Fibroblast of lung (primary cell): ENCODE measurements around the gene JUNB. TPM values are rescaled to one million over a fixed set of nuclear protein-coding genes. Genes with fewer than 3 reads are reported as not detected.

ENCODE experiments used
- DNase-seq, 2 donors: peaks; one replicate each; pipeline versions ENCODE4 v3.0.0 to v3.0.0-alpha.2; 2010; ENCODE audit warnings: low read depth in 2 of 2
- H2AFZ ChIP-seq: 2 replicates; pipeline ENCODE4 v1.5.1; 2012; ENCODE audit warnings: low read length, control low read depth, inconsistent platforms
- H3K27ac ChIP-seq: 2 replicates; pipeline ENCODE4 v1.5.1; 2011; ENCODE audit warnings: low read length, control low read depth; ENCODE audit not compliant: insufficient read depth
- H3K27me3 ChIP-seq: 2 replicates; pipeline ENCODE4 v1.5.1; 2011; ENCODE audit warnings: mild to moderate bottlenecking, low read length; ENCODE audit not compliant: control insufficient read depth, insufficient read depth
- H3K36me3 ChIP-seq: 2 replicates; pipeline ENCODE4 v1.5.1; 2011; ENCODE audit warnings: low read length; ENCODE audit not compliant: control insufficient read depth, insufficient read depth
- H3K4me1 ChIP-seq: 2 replicates; pipeline ENCODE4 v1.5.1; 2011; ENCODE audit warnings: low read length; ENCODE audit not compliant: control insufficient read depth, insufficient read depth; ENCODE audit errors: extremely low read depth
- H3K4me2 ChIP-seq: 2 replicates; pipeline ENCODE4 v1.5.1; 2011; ENCODE audit warnings: low read length, control low read depth; ENCODE audit not compliant: insufficient read depth; ENCODE audit errors: extremely low read depth
- H3K4me3 ChIP-seq, 4 experiments: fragments of 200-600 bp in 1 of 4; sonication (generic) in 1 of 4; replicated peaks in 1 of 4; 2 replicates each; pipeline ENCODE4 v1.5.1; 2011 to 2016; ENCODE audit warnings: low read length in 4 of 4, low read depth in 3 of 4, mild to moderate bottlenecking in 3 of 4, control low read depth in 2 of 4, inconsistent platforms in 1 of 4, mixed read lengths in 1 of 4; ENCODE audit not compliant: insufficient read depth in 1 of 4; ENCODE audit errors: control extremely low read depth in 1 of 4
- H3K79me2 ChIP-seq: 2 replicates; pipeline ENCODE4 v1.5.1; 2012; ENCODE audit warnings: mild to moderate bottlenecking, low read length, inconsistent platforms; ENCODE audit not compliant: control insufficient read depth, insufficient read depth
- H3K9ac ChIP-seq: 2 replicates; pipeline ENCODE4 v1.5.1; 2011; ENCODE audit warnings: mild to moderate bottlenecking, low read length, control low read depth; ENCODE audit not compliant: insufficient read depth
- H3K9me3 ChIP-seq: 2 replicates; pipeline ENCODE4 v1.5.1; 2012; ENCODE audit warnings: low read depth, low read length; ENCODE audit not compliant: control insufficient read depth, insufficient read depth
- H4K20me1 ChIP-seq: 2 replicates; pipeline ENCODE4 v1.5.1; 2011; ENCODE audit warnings: low read length; ENCODE audit not compliant: control insufficient read depth, insufficient read depth; ENCODE audit errors: extremely low read depth
- CTCF ChIP-seq, 2 donors: IDR thresholded peaks in 1 of 2; conservative IDR thresholded peaks in 1 of 2; 1 replicate in 1 of 2; 2 replicates in 1 of 2; pipeline ENCODE4 v1.5.1; 2011 to 2012; ENCODE audit warnings: low read length in 2 of 2, control low read depth in 1 of 2, inconsistent platforms in 1 of 2, low read depth in 1 of 2, mild to moderate bottlenecking in 1 of 2
- EZH2 ChIP-seq: IDR thresholded peaks from 2 replicates; pipeline ENCODE4 v1.5.1; 2012; ENCODE audit warnings: low read length, control low read depth, mild to moderate bottlenecking; ENCODE audit errors: missing control alignments
- polyA plus RNA-seq, 2 donors: library from polyadenylated mRNA; depleted of rRNA in 1 of 2; stranded (reverse) in 1 of 2; unstranded in 1 of 2; fragments of >200 nt; gene quantifications; 2 replicates each; pipeline ENCODE4 v1.2.1, GENCODE V29; 2011 to 2012; ENCODE audit warnings: missing spikeins in 1 of 2
- total RNA-seq: library from RNA; depleted of rRNA; stranded (reverse); fragments of >200 nt; gene quantifications from 2 replicates; pipeline ENCODE4 v1.2.1, GENCODE V29; 2014

Gene JUNB
- total and polyA plus RNA-seq, 2 donors (not counting 1 experiment from before 2014, with no cell fraction given), result 20.2 to 108 TPM

GRCh38 chr19:12767666-12768065, 23.6 kb upstream of the JUNB start:
- Histone ChIP-seq H3K36me3 (peaks cover 2% of the 10 kb centered on the region), H3K4me2 (no peak overlapping the region), H2AFZ (no peak overlapping the region), H3K9ac (no peak overlapping the region), H3K27ac (no peak overlapping the region), H3K9me3 (no peaks in the 10 kb centered on the region), H3K79me2 (no peaks in the 10 kb centered on the region), H3K27me3 (no peaks in the 10 kb centered on the region), H4K20me1 (no peaks in the 10 kb centered on the region), H3K4me3 (no peak overlapping the region), H3K4me1 (no peaks in the 10 kb centered on the region)
- no peak for TF ChIP-seq CTCF (conservative IDR thresholded peaks at IDR 0.05 in 1 of 2, IDR thresholded peaks at IDR 0.05 in 1 of 2; ENCODE audit: low read depth in 1 of 2, low read length in 2 of 2)
- no peak for TF ChIP-seq EZH2
- DNase-seq, result no peak

GRCh38 chr19:12769689-12770088, 21.6 kb upstream of the JUNB start:
- no peak for DNase-seq
- Histone ChIP-seq H3K27ac (no peak overlapping the region), H3K4me3 (no peak overlapping the region), H3K27me3 (no peaks in the 10 kb centered on the region), H3K4me2 (no peak overlapping the region), H3K9ac (no peak overlapping the region), H3K9me3 (no peaks in the 10 kb centered on the region), H4K20me1 (no peaks in the 10 kb centered on the region), H3K4me1 (peaks cover 5% of the 10 kb centered on the region), H3K36me3 (no peaks in the 10 kb centered on the region), H3K79me2 (no peaks in the 10 kb centered on the region), H2AFZ (no peak overlapping the region)
- TF ChIP-seq EZH2 (no peak), CTCF (conservative IDR thresholded peaks at IDR 0.05 in 1 of 2, IDR thresholded peaks at IDR 0.05 in 1 of 2; ENCODE audit: low read depth in 1 of 2, low read length in 2 of 2) (no peak)

GRCh38 chr19:12770922-12771321, 20.4 kb upstream of the JUNB start:
- Histone ChIP-seq H3K27me3 (no peaks in the 10 kb centered on the region), H3K36me3 (no peaks in the 10 kb centered on the region), H4K20me1 (no peaks in the 10 kb centered on the region), H3K9me3 (no peaks in the 10 kb centered on the region), H3K79me2 (no peaks in the 10 kb centered on the region), H3K27ac (no peak overlapping the region), H3K4me2 (no peak overlapping the region), H3K4me1 (peaks cover 7% of the 10 kb centered on the region), H3K9ac (no peak overlapping the region), H3K4me3 (no peak overlapping the region), H2AFZ (no peak overlapping the region)
- TF ChIP-seq CTCF (conservative IDR thresholded peaks at IDR 0.05 in 1 of 2, IDR thresholded peaks at IDR 0.05 in 1 of 2; ENCODE audit: low read depth in 1 of 2, low read length in 2 of 2) (no peak), EZH2 (no peak)
- DNase-seq, result no peak
